Natural killer cell (primary cell): ENCODE results near the gene RASGRP3. TPM values are rescaled to one million over a fixed set of nuclear protein-coding genes. Genes with fewer than 3 reads are reported as not detected.

Source experiments
- ATAC-seq, 3 donors: fragments of 150-1000 bp in 2 of 3; fragments of 200-7000 bp in 1 of 3; cut with Tn5 transposase; 1 replicate in 1 of 3; 2 replicates in 2 of 3; pipeline ENCODE4 v1.10.0; 2021; ENCODE audit warnings: mild to moderate bottlenecking in 2 of 3, moderate library complexity in 2 of 3
- DNase-seq, 2 donors: peaks; one replicate each; pipeline versions ENCODE4 v3.0.0 to v3.0.0-alpha.2; 2013 to 2021; ENCODE audit warnings: mixed read lengths in 1 of 2
- H3K27ac ChIP-seq: one replicate; pipeline ENCODE4 v1.5.1; 2013; ENCODE audit warnings: mild to moderate bottlenecking, low read length
- H3K27me3 ChIP-seq: one replicate; pipeline ENCODE4 v1.6.1; 2013; ENCODE audit warnings: low read length; ENCODE audit not compliant: control insufficient read depth, insufficient read depth
- H3K36me3 ChIP-seq: one replicate; pipeline ENCODE4 v1.6.1; 2013; ENCODE audit warnings: low read length; ENCODE audit not compliant: control insufficient read depth, insufficient read depth
- H3K4me1 ChIP-seq: one replicate; pipeline ENCODE4 v1.6.1; 2013; ENCODE audit warnings: low read length; ENCODE audit not compliant: control insufficient read depth, insufficient read depth
- H3K4me3 ChIP-seq: one replicate; pipeline ENCODE4 v1.5.1; 2013; ENCODE audit warnings: low read length
- H3K9me3 ChIP-seq: one replicate; pipeline ENCODE4 v1.6.1; 2013; ENCODE audit warnings: low read length; ENCODE audit not compliant: control insufficient read depth, insufficient read depth
- H3K27ac Mint-ChIP-seq, 2 donors: one replicate each; pipeline ENCODE4 v1.8.0; 2022; ENCODE audit warnings: mild to moderate bottlenecking in 2 of 2, mixed read lengths in 2 of 2, moderate library complexity in 1 of 2
- H3K27me3 Mint-ChIP-seq, 2 donors: one replicate each; pipeline ENCODE4 v1.8.0; 2022; ENCODE audit warnings: low read depth in 2 of 2, mixed read lengths in 2 of 2
- H3K36me3 Mint-ChIP-seq: one replicate; pipeline ENCODE4 v1.8.0; 2022; ENCODE audit warnings: mixed read lengths
- H3K4me1 Mint-ChIP-seq, 2 donors: one replicate each; pipeline ENCODE4 v1.8.0; 2022; ENCODE audit warnings: mixed read lengths in 2 of 2
- H3K4me3 Mint-ChIP-seq: one replicate; pipeline ENCODE4 v1.8.0; 2022; ENCODE audit warnings: mild to moderate bottlenecking, moderate library complexity, mixed read lengths
- H3K9me3 Mint-ChIP-seq, 2 donors: one replicate each; pipeline ENCODE4 v1.8.0; 2022; ENCODE audit warnings: mixed read lengths in 2 of 2
- CTCF ChIP-seq: fragments of 200-600 bp; IDR thresholded peaks from one replicate; pipeline ENCODE4 v1.8.0; 2022; ENCODE audit warnings: antibody characterized with exemption
- WGBS: methylation state at CpG from one replicate; pipeline ENCODE4 v1.1.7; 2013; ENCODE audit warnings: missing lambda C conversion rate; ENCODE audit not compliant: insufficient coverage; 5-methylcytosine and 5-hydroxymethylcytosine counted together
- intact Hi-C: fragments of 100-400 bp; cut with micrococcal nuclease; formaldehyde crosslinking; loops from one replicate; pipeline ENCODE4 v1.14.2; 2022
- total RNA-seq, 4 donors: library from RNA; stranded (reverse); fragments of 120-200 nt in 1 of 4; gene quantifications; one replicate each; pipeline versions ENCODE4 v1.2.3 to v1.2.4, GENCODE V29; 2013 to 2022

The RASGRP3 gene
- total RNA-seq, 3 donors from 2014 or later (not counting 1 experiment from before 2014, with no cell fraction given) = 1.8 to 21.1 (median 2.7) TPM

GRCh38 chr2:33598561-33599174 is 122.2 kb downstream of the RASGRP3 start:
- 0% methylated on average over 23 of the region's 23 CpGs for WGBS
- TF ChIP-seq CTCF = no peak
- Mint-ChIP-seq H3K9me3 (no peaks in the 10 kb centered on the region), H3K27ac (peak overlapping the region; percentile 91 to 99), H3K36me3 (no peaks in the 10 kb centered on the region), H3K27me3 (peaks cover 0 to 8% of the 10 kb centered on the region in 2 donors), H3K4me1 (peaks cover 36 to 40% of the 10 kb centered on the region in 2 donors), H3K4me3 (peak overlapping the region; percentile 98)
- intact Hi-C loops = loop anchor here (5.0 kb wide), 1 partner anchor 121 kb away; the partner anchor contains the start of gene RASGRP3
- peaks cover 6% of the 10 kb centered on the region for H3K4me1 ChIP-seq
- no peaks in the 10 kb centered on the region for H3K9me3 ChIP-seq
- no peaks in the 10 kb centered on the region for H3K27me3 ChIP-seq
- H3K4me3 ChIP-seq = peak overlapping the region; percentile 97
- ATAC-seq = peak; percentile 12 to 41 (median 35)
- DNase-seq = peak; percentile 29 to 61
- peak overlapping the region; percentile 82 for H3K27ac ChIP-seq
- H3K36me3 ChIP-seq = peaks cover 11% of the 10 kb centered on the region

- Mint-ChIP-seq H3K9me3 (no peaks in the 10 kb centered on the region), H3K27me3 (peaks cover 0 to 8% of the 10 kb centered on the region in 2 donors), H3K4me1 (peaks cover 35 to 36% of the 10 kb centered on the region in 2 donors), H3K36me3 (no peaks in the 10 kb centered on the region), H3K4me3 (peak within 1 kb of the TSS; percentile 98), H3K27ac (peak within 1 kb of the TSS; percentile 91 to 99)
- peak within 1 kb of the TSS; percentile 97 for H3K4me3 ChIP-seq
- no peak for TF ChIP-seq CTCF
- peaks cover 6% of the 10 kb centered on the region for H3K36me3 ChIP-seq
- intact Hi-C loops = loop anchor here (5.0 kb wide), 1 partner anchor 122 kb away; the partner anchor contains the start of gene RASGRP3
- no peaks in the 10 kb centered on the region for H3K9me3 ChIP-seq
- peak within 1 kb of the TSS; percentile 82 for H3K27ac ChIP-seq
- WGBS = under 1% methylated on average over 56 of the region's 56 CpGs
- peaks cover 6% of the 10 kb centered on the region for H3K4me1 ChIP-seq
- peak; percentile 96 to 100 for DNase-seq
- H3K27me3 ChIP-seq = no peaks in the 10 kb centered on the region
- peak; percentile 92 to 98 (median 93) for ATAC-seq
These were observed 122.9 kb downstream of the RASGRP3 start, which contains the start of gene FAM98A for GRCh38 chr2:33599175-33599942. TSS of gene FAM98A (minus strand) at chr2:33599299. CDS start at chr2:33599221, 78 bp downstream.

- peak overlapping the region; percentile 98 for H3K4me3 Mint-ChIP-seq
- no peak for TF ChIP-seq CTCF
- ATAC-seq (no peak), DNase-seq (no peak)
- peaks cover under 1 to 8% of the 10 kb centered on the region in 2 donors for H3K27me3 Mint-ChIP-seq
- Histone ChIP-seq H3K4me3 (peak overlapping the region; percentile 97), H3K27me3 (no peaks in the 10 kb centered on the region), H3K27ac (peak overlapping the region; percentile 82), H3K36me3 (peaks cover 3% of the 10 kb centered on the region), H3K4me1 (peaks cover 6% of the 10 kb centered on the region), H3K9me3 (no peaks in the 10 kb centered on the region)
- 41% methylated on average over 3 of the region's 3 CpGs for WGBS
- H3K36me3 Mint-ChIP-seq = no peaks in the 10 kb centered on the region
- intact Hi-C loops = loop anchor here (5.0 kb wide), 1 partner anchor 123 kb away; the partner anchor contains the start of gene RASGRP3
- peak overlapping the region; percentile 91 to 99 for H3K27ac Mint-ChIP-seq
- no peaks in the 10 kb centered on the region for H3K9me3 Mint-ChIP-seq
- peaks cover 32 to 36% of the 10 kb centered on the region in 2 donors for H3K4me1 Mint-ChIP-seq
These were observed 123.4 kb downstream of the RASGRP3 start for GRCh38 chr2:33599943-33600192.
